AG10803 (cell line): ENCODE measurements around the gene RAD51B.

Experiments used
- DNase-seq: peaks from one replicate; pipeline ENCODE4 v3.0.0; 2010; ENCODE audit warnings: low read depth
- H3K4me3 ChIP-seq: 2 replicates; pipeline ENCODE4 v1.5.1; 2011; ENCODE audit warnings: mild to moderate bottlenecking, low read length, control low read depth
- TF ChIP-seq, protein P1 (sequence below): conservative IDR thresholded peaks from 2 replicates; pipeline ENCODE4 v1.5.1; 2011; ENCODE audit warnings: mild to moderate bottlenecking, low read length, control low read depth, inconsistent platforms

Gene RAD51B

DNA sequence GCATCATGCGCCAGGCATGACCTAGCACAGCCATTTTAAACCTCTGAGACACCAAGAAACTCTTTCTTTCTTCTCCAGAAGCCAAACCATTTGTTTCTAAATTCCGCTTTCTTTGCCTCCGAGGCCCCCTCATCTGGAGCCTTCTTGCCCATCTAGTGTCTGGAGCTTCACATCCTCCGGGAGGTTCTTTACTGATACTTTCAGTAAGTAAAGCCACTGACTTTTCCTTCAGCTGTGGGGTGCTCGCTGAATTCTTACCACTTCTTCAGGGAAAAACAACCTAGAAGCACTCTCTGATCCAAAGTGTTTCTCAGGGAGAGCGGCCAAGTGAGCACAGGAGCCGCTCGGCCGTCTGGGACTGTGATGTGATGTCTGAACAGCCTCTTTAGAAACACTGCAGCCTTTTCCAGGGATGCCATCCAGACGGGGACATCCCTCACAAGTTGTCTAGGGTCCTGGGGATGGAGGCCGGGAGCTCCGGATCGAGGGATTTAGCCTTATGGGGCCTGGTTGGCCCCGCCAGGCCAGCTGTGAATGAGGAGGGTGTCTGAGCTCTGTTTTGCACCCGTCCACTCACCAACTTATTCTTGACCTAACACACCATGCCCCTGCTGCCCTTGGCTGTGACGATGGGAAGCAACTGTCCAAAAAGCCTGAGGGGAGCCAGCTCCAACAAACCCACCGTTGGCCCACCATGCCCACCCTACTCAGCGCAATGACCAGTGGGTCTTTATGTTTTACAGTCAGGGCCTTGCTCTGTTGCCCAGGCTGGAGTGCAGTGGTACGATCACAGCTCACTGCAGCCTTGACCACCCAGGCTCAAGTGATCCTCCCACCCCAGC, 812.7 kb downstream of the RAD51B start:
- no peak for DNase-seq
- no peak overlapping the region for H3K4me3 ChIP-seq
- TF ChIP-seq, protein P1, sequence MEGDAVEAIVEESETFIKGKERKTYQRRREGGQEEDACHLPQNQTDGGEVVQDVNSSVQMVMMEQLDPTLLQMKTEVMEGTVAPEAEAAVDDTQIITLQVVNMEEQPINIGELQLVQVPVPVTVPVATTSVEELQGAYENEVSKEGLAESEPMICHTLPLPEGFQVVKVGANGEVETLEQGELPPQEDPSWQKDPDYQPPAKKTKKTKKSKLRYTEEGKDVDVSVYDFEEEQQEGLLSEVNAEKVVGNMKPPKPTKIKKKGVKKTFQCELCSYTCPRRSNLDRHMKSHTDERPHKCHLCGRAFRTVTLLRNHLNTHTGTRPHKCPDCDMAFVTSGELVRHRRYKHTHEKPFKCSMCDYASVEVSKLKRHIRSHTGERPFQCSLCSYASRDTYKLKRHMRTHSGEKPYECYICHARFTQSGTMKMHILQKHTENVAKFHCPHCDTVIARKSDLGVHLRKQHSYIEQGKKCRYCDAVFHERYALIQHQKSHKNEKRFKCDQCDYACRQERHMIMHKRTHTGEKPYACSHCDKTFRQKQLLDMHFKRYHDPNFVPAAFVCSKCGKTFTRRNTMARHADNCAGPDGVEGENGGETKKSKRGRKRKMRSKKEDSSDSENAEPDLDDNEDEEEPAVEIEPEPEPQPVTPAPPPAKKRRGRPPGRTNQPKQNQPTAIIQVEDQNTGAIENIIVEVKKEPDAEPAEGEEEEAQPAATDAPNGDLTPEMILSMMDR = no peak

DNA sequence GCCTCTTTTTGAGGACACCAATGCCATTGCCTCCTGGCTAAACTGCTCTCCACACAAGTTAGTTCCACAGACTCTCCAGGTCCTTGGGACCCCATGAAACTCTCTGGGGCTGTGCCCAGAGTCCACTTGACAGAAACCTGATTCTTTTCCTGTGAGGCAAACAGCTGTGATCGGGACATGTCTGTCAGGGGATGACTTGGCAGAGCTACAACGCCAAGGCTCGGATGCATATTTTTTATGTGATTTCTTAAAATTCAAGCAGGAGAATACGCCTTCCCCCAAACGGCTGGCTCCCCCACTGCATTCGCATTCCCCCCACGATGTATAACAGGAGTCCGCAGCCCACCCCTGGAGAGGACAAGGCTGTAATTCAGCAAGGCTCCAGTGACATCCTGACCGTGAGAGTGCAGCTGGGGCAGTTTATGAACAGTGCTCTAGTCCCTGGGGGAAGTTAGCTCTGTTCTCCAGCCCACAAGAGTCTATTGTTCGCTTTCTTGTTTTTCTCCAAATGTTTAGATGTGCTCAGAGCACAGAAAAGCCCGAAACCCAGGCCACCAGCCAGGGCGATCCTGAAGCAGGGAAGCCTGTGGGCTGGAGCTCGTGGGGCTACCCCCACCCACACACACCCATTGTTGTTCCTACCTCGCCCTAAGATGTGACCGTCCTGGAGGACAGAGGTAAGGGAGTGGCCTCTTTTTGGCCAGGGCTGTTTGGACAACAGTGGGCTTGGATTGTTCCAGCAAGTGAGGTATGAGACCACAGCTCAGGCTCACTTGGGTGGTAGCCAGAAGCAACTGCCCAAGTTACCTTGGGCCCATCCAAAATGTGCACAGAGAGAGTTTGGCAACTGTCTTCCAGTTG, 813.8 kb downstream of the RAD51B start:
- peak; percentile 61 for DNase-seq
- H3K4me3 ChIP-seq = no peak overlapping the region
- TF ChIP-seq, protein P1 = no peak

DNA sequence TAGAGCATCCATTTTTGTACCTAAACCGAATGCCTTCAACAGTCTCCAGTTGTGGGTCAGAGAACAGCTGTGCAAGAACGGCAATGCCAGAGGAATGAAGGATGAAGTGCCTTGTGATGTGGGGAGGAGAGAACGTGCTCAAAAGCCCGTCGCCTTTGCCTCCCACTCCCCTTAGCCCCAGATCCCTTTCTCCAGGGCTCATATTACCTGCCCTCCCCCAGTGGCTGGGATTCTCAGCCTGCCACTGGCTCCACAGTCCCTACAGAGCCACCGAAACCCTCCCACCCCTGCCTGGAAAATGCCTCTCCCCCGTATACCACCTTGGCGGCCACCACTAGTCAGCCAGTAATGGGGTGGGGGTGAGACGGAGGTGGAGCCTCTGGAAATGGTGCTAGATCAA, 814.8 kb downstream of the RAD51B start:
- DNase-seq = no peak
- TF ChIP-seq, protein P1 = no peak
- no peak overlapping the region for H3K4me3 ChIP-seq

DNA sequence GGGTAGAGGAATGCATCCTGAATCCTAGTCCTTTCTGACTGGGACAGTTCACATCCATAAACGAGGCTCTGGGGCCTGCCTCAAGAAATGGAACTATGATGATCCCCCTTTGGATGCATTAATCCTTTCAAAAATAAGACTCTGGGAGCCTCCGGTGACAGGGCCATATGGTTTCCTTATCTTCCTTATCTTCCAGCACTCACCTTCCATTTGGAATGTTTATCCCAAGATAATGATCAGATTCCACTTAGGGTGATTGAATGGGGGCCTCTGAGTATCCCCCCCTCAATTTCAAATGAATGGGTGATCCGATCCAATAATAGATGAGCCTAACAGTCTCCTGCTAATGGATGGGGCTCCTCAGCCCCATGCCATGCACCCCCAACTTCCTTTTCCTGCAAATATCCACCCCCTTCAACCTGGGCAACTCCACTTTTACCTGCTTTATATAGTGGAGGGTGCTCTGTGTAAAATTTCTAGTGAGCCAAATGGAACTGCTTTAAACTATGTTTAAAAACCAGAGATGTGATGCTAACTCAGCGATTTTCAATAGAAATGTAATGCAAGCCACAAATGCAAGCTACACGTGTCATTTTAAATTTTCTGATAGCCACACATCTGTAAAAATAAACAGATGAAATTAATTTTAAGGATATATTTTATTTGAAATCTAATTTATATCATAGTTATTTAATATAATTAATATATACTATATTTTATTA, 815.5 kb downstream of the RAD51B start:
- DNase-seq = no peak
- TF ChIP-seq, protein P1 = no peak
- no peak overlapping the region for H3K4me3 ChIP-seq

DNA sequence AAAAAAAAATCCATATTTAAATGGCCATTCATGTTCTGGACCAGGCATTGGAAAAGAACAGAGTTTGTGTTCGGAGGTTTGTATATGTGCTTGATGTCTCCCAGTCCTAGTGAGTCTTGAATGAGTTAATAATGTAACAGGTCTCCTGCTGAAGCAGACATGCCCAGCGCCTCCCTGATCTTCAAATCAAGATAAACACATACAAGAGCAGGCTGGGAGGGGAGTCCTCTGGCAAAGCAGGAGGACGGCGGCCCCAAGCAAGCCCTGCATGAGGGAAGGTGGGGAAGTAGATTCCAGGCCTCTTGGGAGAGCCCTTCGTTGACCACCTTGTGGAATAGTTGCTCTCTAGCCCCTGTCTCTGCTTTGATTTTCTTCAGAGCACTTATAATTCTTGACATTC, 817.0 kb downstream of the RAD51B start:
- no peak overlapping the region for H3K4me3 ChIP-seq
- TF ChIP-seq, protein P1 = no peak
- no peak for DNase-seq

DNA sequence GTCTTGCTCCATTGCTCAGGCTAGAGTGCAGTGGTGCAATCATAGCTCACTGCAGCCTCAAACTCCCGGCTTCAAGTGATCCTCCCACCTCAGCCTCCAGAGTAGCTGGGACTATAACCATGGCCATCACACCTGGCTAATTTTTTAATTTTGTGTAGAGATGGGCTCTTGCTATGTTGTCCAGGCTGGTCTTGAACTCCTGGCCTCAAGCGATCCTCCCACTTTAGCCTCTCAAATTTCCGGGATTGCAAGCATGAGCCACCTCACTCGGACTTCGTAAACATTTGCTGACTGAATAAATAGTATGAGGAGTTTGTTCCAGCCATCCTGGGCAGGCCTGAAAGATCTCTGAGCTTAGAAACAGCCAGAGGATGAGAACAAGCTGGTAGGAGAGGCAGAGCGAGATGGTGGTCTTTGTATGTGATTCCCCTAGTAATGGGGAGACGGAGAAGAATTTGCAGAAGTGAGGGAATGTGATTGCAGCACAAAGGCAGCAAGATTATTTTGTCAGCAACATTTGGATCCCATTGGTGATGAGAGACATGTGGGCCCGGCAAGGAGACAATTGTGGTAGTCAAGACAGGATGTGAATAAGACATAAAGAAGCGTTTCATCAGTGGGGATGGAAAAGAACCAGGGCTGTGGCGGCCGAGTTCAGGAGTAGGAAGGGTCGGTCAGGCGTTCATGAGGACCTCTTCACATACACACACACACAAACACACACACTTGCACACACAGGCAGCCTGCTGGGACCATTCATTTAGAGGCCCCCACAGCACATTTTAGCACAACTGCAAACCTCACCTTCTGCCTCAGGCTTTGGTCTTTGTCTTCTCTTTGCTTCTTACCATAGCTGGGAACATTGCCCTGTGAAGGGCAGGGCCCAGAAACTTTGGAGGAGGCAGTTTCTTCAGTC, 817.8 kb downstream of the RAD51B start:
- no peak overlapping the region for H3K4me3 ChIP-seq
- TF ChIP-seq, protein P1 = no peak
- peak; percentile 90 for DNase-seq
